ENCODE data around the gene UGT3A2.
"Not testable (repeated sequence)": the region's sequence is repeated elsewhere in the genome, so short reads cannot be mapped to it uniquely, and the experiment has no call there.

DNA sequence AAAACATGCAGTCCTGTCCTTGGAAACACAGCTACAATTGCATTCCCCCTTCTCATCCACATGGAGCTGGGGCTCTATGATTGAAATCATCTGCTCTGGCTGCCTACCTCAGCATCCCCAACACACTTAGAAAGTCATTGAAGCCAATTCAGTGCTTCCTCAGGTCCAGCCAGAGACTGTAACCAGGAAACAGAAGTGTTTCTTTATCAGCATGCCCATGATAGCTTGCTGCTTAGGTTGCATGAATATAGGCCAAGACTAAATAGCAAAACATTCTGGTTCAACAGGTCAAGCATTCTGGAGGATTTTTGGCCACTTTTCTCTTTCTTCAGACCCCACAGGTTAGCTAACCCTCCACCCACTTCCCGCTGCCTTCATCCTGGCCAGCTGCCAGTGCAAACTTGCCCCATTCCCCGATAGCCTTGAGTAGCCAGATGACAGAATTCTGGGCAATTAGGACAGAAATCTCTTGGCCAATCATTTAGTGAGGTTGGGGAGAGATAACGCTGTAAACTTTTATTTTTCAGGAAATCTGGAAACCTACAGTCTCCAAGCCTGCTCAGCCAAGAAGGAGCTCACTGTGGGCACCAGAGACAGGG, 32.0 kb downstream of the UGT3A2 start:
- TF ChIP-seq, protein P1, sequence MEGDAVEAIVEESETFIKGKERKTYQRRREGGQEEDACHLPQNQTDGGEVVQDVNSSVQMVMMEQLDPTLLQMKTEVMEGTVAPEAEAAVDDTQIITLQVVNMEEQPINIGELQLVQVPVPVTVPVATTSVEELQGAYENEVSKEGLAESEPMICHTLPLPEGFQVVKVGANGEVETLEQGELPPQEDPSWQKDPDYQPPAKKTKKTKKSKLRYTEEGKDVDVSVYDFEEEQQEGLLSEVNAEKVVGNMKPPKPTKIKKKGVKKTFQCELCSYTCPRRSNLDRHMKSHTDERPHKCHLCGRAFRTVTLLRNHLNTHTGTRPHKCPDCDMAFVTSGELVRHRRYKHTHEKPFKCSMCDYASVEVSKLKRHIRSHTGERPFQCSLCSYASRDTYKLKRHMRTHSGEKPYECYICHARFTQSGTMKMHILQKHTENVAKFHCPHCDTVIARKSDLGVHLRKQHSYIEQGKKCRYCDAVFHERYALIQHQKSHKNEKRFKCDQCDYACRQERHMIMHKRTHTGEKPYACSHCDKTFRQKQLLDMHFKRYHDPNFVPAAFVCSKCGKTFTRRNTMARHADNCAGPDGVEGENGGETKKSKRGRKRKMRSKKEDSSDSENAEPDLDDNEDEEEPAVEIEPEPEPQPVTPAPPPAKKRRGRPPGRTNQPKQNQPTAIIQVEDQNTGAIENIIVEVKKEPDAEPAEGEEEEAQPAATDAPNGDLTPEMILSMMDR (conservative IDR thresholded peaks at IDR 0.05): not testable (repeated sequence)
- not testable (repeated sequence) for TF ChIP-seq EZH2 (IDR thresholded peaks at IDR 0.05; ENCODE audit: low read depth)
